RCC 7860 (cell line): Measurements from ENCODE around the gene FBXO9.
"Not testable (repeated sequence)": the region's sequence is repeated elsewhere in the genome, so short reads cannot be mapped to it uniquely, and the experiment has no call there.

ENCODE experiments used
- DNase-seq: peaks from one replicate; pipeline ENCODE4 v3.0.0-alpha.2; 2015; ENCODE audit warnings: low spot score
- FAIRE-seq: peaks from 2 replicates; lab custom pipeline; 2012; peaks lifted over from hg19 to GRCh38; lab: Jason Lieb, UNC

The FBXO9 gene

DNA sequence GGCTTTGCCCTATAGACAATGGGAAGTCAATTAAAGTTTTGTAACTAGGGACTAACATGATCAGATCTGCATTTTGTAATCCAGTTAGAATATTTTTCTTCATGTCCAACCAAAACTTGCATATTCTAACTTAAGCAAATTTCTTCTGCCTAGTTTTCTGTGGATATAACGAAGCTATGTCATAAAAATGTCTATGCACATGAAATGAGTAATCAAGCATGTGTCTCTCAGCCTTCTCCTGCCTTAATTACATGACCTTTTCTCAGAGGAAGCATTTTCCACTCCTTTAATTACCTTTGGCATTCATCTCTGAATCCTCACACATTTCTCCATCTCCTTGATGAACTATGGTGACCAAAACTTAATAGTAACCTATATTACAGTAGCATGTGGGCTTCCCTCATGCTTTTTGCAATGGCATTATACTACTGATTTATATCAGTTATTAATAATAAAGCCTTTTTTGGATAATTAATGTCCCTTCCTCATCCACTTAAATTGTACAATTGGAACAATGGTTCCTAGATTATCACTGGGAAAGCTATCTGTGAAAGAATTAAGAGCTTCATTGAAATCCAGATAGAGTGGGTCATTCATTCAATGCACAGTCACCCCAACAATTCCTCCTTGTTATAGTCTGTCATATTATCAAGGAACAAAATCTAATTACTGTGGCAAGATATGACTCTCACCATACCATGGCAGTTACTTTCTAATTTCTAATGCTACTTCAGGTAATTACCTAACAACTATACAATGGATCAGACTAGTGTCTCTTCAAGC lies 19.1 kb upstream of the FBXO9 start:
- DNase-seq (no peak), FAIRE-seq (no peak)

DNA sequence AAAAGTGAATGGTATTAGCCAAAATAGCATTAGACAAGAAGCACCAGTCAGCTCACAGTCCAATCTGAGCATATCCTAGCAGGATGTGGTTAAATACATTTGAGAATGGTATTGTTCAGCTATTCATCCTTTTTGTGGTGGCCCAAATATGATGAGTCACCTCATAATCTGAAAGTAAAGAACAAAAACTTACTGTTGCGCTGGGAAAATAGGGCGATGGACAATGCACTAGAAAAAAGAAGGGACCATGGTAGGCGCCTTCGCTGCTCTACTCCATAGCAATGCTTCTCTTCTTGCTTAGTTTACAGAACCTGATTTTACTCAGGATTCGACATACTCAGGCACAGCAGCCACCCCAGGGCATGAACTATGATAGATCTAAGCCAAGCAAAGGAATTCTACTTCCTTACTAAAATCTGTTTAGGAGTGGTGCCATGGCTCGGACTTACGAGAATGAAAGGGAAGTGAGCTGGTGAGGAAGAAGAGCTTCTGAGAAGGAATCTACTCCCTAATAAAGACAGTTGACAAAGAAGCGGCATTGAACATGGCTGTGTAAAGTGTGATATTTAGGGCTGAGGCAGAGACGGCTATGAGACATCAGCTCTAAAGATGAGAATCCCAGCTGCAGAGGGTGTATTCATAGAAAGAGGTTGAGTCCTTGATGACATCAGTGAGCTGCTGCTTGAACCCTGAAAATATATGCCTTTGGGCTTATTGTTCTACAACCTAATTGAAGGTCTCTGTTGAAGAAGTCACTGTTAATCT lies 16.6 kb upstream of the FBXO9 start:
- FAIRE-seq: peak; percentile 93
- peak; percentile 77 for DNase-seq

DNA sequence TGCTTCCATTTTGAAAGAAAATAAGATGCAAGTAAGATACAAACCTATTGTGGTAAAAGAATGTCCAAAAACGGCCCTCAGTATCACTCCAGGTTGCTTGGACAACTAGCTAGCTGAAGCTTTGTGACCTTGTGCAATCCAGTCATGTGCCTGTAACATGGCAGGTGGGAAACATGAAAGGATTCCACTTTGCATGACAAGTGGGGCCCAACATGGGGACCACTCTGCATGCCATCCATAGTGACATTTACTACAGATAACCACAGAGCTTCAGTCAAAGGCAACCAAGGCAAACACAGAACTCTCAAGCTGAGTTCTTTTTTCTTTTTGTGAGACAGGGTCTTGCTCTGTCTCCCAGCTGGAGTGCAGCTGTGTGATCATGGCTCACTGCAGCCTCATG lies 15.8 kb upstream of the FBXO9 start:
- DNase-seq: no peak

DNA sequence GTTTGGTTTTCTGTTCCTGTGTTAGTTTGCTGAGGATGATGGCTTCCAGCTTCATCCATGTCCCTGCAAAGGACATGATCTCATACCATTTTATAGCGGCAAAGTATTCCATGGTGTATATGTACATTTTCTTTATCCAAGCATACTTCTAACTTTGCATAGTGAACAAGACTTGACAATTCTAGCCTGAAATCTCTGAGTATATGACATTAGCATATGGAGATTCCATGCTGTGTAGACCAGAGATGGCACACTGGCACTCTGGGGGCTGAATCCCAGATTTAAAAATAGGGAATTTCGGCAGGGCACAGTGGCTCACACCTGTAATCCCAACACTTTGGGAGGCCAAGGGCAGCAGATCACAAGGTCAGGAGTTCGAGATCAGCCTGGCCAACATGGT lies 13.1 kb upstream of the FBXO9 start:
- FAIRE-seq, DNase-seq: not testable (repeated sequence)

More for the DNA sequence above, 15.8 kb upstream of the FBXO9 start:
- no peak for FAIRE-seq

DNA sequence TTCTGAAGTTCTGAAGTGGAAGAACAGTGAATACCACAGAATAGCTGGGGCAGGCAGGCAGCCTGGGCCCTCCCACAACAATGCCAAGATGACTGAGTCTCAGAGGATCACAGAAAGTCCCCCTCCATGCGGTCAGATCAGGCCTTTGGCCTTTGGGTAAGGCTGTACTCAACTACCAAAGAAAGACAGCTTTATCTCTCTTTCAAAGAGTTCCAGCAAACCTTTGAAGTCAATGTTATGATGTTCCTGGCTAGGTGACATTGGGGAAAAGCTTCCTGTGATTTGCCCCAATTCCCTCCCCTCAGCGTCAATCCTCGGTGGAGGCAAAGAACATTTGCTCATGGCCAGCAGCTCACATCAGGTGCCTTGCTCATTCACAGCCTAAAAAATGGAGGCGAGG lies 10.7 kb upstream of the FBXO9 start:
- no peak for DNase-seq
- FAIRE-seq: no peak

DNA sequence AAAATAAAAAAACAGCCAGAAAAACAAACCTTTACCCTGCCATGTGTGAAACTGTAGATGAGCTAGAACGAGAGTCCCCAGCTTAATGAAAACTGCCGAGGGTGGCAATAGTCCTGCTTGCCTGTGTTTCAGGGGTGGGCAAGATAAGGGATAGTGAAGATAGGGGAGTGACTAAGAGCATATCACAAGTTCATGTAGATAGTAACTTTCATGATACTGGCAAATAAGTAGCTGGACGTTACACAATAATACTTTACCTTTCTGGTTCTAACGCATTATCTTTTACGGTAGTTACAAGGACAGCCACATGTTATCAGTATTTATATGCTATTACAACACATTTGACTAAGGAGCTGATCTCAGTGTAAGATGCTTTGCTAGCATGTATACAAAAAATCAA lies 9.3 kb upstream of the FBXO9 start:
- DNase-seq: no peak
- FAIRE-seq: no peak

DNA sequence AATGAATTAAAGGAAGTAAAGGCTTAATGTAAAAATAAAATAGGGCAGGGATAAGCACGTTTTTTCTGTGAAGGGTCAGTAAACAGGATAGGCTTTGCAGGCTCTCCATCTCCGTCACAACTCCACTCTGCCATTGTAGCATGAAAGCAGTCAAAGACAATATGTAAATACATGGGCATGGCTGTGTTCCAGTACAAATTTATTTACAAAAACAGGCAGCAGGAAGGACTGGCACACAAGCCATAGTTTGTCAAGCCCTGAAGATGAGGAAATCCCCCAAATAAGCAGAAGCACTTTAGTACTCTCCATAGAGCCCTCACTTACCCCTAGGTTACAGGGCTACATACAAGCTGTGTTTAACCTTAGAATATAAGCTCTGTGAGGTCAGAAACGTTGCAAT lies 8.9 kb upstream of the FBXO9 start:
- FAIRE-seq (no peak), DNase-seq (no peak)

DNA sequence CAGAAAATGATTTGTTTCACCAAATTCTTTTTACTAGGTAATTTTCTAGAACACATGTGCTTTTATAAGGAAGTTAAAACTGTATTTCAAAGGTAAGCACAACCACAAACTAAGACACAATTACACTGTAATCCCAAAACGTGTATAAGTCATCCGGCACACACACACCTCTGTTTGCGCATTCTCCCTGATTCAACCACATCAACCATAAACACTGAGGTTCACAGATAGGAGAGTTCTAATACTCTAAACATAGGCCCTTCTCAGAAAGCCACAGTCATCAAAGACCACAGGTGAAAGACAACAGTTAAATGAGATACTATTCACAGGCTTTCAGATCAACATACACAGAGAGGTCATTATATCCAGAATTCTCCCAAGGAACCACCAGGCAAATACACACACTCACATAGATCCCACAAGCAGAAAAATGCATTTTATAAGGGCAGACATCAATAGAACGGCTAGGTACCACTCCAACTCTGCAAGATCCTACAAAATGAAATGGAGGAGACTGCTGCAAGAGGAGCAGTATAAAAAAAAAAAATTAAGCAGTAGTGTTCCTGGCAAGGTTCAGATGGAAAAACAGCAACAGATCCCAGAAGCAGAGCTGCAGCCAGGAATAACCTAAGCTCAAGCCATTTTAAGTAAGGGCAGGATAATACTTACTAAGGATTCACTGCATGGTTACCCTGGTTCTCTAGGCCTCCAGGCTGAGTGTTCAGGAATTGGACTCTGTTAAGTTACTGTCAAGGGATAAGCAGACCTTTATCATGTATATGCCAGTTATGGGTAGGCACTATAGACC lies 6.6 kb upstream of the FBXO9 start:
- FAIRE-seq (no peak), DNase-seq (no peak)

DNA sequence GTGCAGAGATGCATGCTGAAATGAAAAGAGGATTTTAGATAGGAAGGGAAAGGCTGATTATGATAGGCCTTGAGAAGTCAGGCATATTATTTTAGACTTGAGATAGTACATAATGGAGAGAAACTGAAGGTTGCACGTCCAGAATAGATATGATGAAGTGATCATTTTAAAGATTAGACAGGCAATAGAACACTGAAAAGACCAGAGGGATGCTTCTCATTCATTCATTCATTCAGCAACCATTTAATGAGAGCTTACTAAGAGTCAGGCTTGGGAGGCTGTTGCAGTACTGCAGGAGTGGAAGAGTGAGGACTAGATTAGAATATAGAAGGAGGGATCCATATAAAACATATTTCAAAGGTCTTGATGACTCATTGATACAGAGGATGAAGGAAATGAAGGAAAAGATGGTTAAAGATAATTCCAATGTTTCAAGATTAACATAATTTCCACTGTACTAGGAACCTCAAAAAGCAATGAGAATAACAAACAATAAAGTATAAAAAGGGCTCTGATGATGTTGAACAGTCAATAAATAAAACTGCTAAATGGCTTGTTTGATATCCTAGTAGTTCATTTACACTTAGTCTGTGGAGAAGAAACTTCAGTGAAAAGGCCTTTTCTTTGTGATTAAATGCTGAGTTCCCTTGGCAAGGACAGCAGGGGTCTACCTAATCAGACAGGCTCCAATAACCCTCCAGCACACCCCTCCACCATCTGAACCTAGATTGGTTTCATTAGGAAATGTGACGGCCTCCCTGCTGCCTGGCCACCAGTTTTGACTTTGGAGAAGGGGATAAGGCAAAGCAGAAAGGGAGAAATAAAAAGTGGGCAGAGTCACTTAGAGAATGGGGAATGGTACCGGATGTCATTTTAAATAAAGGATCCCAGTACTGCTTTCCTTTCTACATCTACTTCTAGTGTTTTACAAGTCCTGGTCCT lies 5.3 kb upstream of the FBXO9 start:
- no peak for FAIRE-seq
- DNase-seq: no peak

DNA sequence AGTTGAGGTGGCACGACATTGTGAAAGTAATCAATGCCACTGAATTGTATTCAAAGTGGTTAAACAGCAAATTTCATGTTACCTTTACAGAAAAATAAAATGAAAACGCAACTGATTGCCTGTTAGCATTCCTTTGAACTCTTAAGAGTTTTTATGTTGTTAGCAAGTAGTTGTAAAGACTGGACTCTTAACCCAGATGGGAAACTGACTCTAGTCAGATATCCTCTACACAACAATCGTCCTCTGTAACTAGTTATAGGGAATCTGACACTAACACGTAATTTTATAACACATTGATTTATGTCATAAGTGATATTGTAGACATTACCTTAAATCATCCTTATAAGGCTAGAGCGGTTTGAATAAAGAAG lies 3.0 kb upstream of the FBXO9 start:
- no peak for FAIRE-seq
- no peak for DNase-seq

DNA sequence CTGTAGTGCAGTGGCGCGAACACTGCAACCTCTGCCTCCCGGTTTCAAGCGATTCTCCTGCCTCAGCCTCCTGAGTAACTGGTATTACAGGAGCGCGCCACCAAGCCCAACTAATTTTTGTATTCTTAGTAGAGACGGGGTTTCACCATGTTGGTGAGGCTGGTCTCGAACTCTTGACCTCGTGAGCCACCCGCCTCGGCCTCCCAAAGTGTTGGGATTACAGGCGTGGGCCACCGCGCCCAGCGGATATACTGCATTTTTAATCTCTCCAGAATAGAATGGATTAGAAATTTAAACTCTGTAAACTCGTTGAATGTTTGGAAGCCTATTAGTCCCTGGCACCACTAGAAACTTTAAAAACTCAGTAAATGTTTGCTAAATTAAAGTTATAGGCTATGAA lies 949 bp upstream of the FBXO9 start:
- not testable (repeated sequence) for FAIRE-seq, DNase-seq

DNA sequence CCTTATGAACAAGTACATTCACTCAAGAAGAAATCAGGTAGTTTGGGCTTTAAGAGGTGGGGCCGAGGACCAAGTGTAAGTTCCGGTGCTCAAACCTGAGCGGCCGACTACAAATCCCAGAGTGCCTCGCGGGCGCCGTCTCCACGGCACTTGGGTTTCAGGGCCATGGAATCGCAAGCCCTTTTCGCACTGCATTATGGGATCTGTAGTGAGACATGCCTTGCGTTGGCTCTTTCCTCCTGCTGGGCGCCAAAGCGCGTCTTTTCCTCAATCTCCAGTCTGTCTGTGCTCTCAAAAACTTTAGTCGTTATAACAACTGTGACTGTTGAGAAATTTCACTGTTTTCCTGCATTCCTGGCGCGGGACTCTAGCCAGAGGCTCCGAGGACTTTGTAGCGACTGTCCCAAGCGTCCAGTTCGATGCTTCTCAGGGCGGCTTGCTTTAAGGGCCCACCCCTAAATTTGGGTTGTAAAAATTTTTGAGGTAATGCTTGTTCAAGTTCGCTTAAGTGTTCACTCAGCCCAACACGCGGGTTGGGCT lies 408 bp upstream of the FBXO9 start:
- peak; percentile 87 for FAIRE-seq

DNA sequence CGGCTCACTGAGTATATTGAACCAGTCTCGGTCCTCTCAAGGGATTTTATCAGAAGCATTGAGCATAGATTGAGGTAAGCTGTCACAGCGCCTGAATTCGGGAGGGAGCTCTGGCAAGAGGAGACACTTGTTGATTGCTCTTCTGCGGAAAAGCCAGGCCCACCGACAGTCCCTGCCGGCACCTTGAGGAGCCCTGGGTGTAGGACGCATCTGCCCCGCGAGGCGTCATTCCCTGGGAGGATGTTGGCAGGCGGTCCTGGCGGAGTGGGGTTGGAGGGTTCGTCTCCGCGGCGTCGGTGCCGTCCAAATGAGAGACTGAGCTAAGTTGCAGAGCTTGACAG lies 843 bp downstream of the FBXO9 start:
- FAIRE-seq (no peak), DNase-seq (no peak)

More for the DNA sequence above, 408 bp upstream of the FBXO9 start:
- peak; percentile 88 for DNase-seq

DNA sequence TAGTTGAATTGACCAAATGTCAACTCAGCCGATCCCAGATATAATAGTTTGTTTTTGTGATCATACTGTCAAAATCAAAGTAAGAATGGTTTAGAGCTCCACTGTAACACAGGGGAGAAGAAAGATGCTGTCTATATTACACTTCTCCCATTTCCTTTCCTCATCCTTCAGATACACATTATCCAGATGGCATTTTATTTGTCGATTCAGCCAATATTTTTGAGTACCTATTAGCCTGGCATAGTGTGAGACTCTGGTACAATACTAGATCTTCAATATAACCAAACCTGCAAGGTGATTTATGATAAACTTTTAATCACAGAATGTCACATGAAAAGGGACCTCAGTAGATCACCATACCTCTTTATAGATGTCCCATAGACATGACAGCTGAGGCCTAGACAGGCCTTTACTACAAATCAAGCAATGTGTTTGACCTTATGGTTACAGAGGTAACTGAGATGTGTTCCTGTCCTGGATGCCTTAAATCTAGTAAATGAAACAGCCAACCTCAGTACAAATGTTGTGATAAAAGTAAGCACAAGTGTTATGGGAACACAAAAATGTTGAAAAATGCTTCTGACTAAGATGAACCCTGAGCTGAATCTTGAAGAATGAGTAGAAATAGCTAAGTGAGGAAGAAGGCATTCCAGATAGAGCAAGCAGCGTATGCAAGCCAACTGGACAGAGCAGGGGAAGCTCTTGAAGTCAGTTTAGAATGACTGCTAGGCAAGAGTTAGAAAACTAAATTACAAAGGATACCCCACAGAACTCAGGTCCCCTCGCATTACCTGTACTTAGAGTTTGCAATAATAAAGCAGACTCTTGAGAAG lies 1.9 kb downstream of the FBXO9 start:
- FAIRE-seq: no peak
- no peak for DNase-seq

DNA sequence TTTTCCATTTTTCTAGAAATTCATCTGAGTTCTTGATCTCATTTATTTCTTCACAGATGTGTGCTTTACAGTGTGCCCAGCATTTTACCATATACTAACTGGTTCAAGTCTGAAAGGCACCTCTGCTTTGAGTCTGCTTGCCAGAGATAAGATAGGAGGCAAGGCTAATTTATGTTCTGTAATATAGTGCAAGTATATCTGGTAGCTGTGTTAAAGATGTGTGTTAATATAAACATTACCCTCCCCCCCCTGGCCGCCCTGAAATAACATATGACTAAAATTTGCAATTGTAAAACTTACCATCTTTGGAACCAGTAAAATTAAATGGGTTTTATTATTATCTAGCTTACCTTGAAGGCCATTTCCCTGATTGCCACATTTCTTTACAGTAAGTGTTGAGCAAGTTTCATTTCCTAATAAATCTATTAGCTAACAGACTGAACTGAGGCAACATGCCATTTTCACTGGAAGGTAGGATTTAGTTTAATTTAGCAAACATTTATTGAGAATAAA lies 2.7 kb downstream of the FBXO9 start:
- DNase-seq: no peak
- FAIRE-seq: no peak

DNA sequence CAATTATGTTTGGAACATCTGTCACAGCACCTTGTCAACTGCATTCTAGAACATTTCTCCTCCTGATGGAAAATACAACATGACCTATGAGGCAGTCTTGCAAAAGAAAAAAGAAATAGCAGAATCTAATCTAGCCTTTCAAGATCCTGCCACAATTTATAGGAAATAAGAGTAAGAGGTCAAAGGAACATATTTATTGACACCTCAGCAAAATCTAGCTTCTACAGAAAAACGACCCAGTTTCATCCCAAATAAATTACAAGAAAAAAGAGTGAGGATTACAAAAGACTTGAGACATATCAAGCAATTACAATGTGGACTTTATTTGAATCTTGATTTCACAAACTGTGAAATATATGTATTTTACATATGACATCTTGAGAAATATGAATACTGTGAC lies 4.2 kb downstream of the FBXO9 start:
- DNase-seq (no peak), FAIRE-seq (no peak)

DNA sequence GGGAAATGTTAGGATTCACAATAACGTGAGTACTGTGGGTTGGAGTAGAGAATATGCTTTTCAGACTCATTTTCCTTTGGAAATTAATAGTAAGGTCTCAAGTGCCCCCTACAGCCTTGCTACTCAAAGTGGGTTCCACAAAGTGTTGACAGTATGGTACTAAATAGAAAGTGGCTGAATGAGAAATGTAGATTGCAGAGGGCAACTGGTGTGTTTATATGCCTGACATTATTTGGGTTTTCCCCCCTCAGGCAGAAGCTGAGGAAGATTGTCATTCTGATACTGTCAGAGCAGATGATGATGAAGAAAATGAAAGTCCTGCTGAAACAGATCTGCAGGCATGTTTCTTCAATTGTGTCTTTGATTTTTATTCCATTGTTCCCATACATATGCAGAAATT lies 5.6 kb downstream of the FBXO9 start:
- DNase-seq (no peak), FAIRE-seq (no peak)

DNA sequence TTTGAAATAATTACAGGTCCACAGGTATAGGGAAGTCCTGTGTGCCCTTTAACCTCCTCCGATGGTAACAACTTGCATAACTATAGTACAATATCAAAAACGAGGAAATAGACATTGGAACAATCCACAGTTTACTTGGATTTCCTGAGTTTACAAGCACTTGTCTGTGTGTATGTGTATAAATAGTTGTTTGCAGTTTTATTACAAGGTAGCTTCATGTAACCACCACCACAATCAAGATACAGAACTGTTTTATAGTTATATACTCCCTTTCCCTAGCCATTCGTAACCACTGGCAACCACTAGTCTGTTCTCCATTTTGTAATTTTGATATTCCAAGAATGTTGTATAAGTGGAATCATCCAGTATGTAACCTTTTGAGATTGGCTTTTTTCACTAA lies 9.1 kb downstream of the FBXO9 start:
- FAIRE-seq (no peak), DNase-seq (no peak)

DNA sequence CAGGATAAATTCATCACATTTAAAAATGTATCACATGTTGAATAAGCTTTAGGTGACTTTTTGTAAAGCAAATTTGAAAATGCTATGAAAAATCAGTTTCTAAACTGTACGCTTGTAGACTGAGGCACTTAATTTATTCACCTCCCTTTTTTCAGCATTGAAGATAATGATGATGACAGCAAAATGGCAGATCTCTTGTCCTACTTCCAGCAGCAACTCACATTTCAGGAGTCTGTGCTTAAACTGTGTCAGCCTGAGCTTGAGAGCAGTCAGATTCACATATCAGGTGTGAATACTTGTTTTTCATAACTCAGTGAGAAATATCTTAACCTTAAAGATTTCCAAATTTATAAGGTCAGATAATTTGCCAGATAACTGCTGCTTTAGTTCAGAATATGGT lies 15.6 kb downstream of the FBXO9 start:
- no peak for FAIRE-seq

More for the DNA sequence above, 15.6 kb downstream of the FBXO9 start:
- DNase-seq: no peak
